HG02642 (cell line): Measurements from ENCODE around the gene ARL6.

Source experiments
- ATAC-seq: cut with Tn5 transposase; IDR thresholded peaks from one replicate; pipeline ENCODE4 v1.9.1; 2021; ENCODE audit warnings: mild to moderate bottlenecking; ENCODE audit not compliant: unreplicated experiment, poor library complexity

The ARL6 gene, protein sequence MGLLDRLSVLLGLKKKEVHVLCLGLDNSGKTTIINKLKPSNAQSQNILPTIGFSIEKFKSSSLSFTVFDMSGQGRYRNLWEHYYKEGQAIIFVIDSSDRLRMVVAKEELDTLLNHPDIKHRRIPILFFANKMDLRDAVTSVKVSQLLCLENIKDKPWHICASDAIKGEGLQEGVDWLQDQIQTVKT

DNA sequence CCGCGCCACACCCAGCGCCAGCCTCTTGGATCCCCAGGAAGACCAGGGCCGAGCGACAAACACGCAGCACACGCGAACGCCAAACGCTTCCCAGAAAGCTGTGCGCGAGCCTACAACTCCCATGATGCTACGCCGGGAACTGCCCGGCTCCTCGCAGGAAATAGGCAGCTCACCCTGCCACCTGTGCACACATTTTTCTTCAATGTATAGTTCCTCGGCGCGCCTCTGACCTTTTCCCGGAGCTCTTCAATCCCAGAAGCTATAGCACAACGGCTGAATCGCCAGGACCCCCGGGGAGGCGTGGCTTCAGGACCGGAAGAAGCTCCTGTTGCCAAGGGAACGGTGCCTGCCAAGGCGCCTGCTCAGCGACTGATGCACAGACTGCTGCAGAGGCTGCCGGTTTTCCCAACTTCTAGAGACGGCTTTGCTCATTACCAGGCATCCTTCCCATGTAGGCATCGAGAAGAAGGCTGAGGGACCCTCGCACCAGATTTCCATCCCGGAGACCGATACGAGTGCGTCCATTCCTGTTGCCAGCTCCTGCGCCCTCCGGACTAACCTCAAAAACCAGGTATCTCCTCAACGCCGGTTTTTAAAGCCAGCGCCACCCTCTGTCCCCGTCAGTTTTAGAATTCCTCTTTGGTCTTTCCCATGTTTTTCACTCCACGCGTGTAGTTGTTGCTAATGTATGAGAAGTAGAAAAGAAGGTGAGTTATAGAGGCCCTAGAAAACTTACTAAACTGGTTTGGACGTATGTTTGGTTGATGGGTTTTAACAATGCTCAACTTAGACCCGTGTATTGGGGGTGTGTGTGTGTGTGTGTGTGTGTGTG lies at the start of gene ARL6:
TSS of gene ARL6 (plus strand) at position 352 of the 832 bp plus-strand sequence. CDS start 3,350 bp downstream, outside the sequence.
- peak; percentile 98 for ATAC-seq

DNA sequence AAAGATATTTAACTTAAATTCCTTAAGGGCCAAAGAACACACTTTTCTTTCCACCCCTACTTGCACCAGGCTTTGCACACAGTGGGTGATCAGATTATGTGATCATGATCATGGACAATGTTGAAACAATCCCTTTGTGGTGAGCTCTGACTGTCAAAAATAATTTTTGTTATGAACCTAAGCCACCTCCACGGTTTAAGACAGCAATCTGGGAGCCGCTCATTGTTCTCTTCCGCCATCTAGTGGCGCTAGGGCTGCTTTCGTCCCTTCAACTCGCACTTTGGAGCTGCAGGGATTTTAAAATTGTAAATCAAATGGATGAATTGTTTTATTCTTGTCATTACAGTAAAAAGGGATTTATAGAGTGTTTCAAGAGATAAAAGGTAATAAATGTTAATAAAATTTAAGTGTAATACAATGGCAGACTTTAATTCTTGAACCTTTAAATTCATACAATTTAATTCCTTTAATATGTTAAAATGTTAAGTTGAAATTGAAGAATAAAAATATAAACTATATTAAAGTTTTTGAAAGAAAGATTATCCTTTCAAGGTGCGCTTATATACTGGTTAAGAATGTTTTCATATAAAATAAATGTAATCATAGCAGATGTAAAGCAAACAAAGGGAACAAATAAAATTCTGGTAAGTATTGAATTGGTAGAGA lies 45.3 kb upstream of the ARL6 start:
- peak; percentile 95 for ATAC-seq

DNA sequence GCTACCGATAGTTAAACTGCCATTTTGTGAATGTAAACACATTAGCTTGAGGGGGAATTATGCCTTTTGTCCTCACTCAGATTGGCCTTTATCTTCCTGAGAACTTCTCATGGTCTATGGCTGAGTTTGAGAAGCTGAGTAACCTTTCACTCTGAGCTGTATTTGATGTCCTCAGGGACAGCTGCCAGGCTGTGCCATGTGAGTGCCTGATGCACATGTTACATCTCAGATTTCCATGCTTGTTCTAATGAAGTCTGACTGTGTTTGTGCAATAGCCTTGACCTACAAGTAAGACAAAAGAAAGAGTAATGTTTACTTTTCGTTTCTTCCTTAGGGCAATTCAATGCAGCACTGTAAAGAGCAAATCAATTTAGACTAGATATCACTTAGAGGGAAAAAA lies 44.1 kb upstream of the ARL6 start:
- no peak for ATAC-seq

DNA sequence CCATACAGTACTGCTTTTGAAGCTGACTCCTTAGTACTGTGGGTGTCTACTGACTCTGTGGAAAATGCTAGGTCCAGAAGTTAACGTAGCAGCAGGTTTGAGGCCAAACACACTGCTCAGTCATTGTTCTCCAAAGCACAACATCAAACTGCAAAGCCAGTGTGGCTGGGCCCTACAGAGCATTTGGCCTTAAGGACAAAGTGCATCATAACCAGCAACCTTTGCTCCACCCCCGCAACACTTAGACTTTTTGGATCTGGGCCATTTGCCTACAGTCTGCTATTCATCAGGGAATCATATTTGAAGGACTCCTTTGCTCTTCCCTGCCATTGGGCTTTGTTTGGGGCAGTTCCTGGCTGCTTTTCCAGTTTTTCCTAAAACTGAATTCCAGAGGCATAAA lies 43.1 kb upstream of the ARL6 start:
- ATAC-seq: no peak

DNA sequence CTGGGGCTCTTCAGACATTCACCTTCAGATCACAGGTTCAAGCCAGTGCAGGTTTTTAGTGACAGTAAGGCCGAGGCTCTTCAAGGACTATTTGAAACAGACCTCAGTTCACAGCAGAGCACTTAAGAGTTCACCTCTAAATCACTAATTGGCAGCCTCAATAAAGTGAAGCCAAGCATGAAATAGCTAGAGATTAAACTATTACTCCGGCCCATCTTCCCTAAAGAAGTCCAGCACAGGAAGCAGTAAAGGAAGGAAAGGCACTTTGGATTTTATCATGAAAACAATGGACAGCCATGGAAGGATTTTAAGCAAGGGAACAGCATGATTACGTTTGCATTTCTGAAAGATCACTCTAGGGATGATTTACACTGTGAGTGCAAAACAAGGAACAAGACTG lies 27.6 kb upstream of the ARL6 start:
- no peak for ATAC-seq

DNA sequence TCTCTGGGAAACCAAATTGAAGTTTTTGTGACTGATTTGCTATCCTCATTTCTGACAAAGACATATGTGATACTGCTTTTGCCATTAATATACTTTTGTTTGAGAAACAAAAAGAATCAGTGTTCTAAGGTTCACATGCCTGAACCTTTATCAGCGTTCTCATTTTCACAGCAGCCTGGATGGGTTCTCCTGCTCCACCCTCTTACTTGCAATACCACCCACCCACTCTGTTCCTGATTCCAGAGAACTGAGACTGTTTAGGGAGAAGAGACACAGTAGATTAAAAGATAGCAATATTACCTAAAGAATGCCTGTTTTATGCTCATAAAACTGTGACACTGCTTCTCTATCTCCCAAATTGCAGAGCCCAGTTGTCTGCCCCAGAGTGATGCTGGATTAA lies 25.8 kb upstream of the ARL6 start:
- no peak for ATAC-seq

DNA sequence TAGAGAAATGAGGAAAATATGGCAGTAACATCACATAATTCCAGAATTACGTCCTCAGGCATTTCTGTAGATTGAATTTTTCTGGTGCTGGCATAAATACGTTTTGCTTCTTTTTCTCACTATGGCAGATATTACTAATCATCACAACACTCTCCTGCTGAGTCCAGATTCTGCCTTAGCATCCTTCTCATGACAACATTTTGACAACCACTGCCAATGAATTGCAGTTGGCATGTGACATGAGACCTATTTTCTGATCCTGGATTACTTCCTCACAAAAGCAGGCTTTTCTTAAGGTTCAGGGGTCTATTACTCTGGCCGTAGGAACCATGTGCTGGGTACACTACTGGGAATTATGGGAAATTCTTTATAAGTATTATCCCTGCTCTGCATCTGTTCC lies 22.5 kb upstream of the ARL6 start:
- ATAC-seq: no peak

DNA sequence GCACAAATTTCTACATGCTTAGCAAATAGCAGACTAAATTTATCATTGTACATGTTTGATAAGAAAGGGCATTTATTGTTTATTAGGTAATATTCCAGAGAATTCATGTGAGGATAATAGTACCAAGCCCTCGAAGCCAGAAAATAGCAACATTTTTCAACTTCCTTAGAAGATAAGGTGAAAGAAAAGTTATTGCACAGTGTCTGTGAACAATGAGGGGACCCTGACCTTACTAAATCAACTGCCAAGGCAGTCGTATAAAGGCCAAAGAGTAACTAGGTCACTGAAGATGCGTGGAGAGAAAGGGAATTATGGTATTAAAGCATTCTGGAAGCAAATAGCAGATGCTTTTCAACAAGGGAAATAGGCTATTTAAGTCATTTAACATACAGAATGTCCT lies 20.3 kb upstream of the ARL6 start:
- no peak for ATAC-seq

DNA sequence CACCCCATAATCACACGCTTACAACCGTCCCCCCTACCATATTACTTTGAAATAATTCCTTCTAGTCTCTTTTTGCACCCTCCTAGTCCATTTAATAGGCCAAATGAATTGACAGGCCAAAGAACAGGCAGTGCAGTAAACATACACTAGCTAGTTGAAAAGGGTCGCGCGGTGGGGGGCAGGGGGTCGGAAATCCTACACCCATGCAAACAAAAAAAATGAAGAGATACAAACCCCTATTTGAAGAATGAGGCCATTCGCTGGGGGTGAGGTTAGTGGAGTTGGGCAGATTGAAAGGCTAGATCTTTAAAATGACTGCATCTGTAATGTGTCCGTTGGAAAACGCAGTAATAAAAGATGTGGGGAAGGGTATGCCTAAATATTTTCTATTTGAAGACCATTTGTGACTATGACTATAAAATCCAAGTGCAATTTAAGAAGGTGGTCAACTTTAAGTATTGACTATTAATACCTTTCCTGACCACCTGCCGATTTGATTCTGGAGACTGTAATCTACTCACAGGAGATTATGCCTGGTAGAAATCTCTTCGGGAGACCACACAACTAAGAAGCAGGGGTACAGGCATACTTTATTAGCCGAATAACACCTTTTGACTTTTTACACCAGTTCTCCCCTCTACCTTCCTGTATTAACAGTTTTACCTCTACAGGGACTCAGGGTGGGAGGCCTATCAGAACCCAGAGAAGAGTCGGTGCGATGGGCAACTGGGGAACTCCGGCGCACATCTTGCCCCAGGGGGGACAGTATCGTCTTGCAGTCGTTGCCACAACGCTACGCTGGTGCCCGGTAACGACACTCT lies 762 bp upstream of the ARL6 start:
- no peak for ATAC-seq

DNA sequence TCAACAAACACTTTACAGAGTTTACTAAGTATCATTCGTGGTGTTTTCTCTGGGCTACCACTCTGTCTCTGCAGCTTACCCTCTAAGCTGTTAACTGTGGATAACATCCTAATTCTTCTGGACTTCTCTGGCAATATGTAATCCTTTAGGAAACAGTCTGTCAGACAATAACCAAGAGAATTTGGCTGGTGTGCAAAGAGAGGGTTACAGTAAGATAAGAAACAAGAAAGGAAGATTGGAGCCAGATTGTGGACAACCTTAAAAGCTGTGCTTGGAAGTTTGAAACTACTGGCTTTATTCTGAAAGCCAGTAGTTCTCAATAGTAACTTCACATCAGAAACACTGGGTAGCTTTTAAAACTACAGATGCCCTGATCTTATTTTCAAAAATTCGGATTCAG lies 778 bp downstream of the ARL6 start:
- no peak for ATAC-seq

DNA sequence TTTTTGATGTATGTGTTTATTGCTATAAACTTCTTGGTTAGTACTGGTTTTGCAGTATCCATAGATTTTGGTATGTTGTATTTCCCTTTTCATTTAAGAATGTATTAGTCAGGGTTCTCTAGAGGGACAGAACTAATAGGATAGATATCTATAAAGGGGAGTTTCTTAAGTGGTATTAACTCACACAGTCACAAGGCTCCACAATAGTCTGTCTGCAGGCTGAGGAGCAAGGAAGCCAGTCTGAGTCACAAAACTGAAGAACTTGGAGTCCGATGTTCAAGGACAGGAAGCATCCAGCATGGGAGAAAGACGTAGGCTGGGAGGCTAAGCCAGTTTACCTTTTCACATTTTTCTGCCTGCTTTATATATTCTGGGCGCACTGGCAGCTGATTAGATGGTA lies 8.4 kb downstream of the ARL6 start:
- no peak for ATAC-seq

DNA sequence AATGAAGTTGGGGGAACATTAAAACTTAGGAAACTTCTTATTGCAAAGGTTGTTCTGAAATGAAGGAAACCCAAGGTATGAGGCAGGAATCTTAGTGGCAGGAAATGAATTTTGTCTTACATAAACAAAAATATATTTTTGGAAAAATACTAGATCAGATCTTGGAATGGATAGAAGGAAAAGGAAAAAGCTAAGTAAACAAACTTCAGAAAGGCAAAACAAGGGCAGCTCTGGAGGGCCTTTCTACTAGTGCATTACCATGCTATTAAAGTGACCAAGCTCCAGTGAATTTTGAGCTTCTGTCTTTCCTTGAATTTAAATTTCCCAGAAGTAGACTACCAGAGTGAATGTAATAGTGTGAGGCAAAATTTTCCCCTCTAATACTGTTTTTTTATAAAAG lies 13.6 kb downstream of the ARL6 start:
- ATAC-seq: no peak

DNA sequence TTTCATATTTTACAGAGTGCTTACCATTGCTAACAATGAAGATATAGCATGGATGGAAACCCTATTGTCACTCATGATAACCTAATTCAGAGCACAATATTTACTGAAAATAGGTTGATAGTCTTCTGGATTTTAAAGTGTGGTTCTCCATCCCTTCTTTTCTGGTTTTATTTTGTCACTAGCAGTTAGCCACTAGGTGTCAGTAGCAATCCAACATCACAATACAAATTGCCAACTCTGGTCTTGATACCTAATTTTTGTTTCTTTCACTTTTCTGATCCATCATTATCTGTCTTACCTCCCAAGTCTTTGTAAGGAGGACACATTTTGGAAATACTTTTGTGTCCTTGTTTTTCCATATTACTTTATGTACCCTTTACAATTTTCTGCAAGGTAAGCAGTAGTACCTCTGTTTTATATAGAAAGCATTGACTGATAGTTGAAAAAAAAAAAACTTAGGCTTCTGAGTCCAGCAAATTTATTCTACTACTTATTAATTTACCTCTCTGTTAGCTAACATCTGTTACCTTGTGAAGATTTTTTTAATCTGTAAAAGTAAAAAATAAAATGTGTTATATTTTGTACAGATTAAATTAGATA lies 29.0 kb downstream of the ARL6 start:
- ATAC-seq: no peak

DNA sequence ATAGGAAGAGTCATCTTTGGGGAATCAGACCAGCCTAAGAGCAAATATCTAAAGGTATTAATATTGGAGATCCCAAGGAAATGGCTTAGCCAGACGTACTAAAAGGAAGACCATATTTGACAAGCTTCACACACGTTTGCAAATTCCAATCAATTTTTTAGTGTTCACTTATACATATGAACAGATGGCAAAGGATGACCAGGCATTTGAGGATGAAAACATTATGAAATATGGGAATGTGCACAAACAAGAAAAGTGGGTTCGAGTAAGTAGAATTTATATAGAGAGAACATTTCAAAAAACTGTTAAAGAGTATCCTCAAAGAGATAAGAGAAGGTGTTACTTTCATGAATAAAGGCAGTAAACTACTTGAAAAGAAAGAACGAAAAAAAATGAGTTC lies 31.4 kb downstream of the ARL6 start:
- no peak for ATAC-seq

DNA sequence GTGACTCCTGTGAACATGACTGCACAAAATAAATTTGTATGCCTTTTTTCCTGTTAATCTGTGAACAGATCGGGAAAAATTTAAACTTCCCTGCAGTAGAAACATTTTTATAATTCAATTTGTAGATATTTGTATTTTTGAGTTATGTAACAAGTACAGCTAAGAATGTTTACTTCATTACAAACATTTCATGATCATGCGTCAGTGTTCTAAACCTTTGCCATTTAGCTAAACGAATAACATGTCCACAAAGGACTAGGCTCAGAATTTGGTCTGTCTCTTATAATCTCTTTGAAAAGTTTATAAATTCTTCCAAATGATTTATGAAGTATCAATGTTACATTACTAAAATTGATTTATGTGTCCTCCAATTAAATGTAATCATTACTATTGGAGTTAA lies 39.9 kb downstream of the ARL6 start:
- no peak for ATAC-seq

DNA sequence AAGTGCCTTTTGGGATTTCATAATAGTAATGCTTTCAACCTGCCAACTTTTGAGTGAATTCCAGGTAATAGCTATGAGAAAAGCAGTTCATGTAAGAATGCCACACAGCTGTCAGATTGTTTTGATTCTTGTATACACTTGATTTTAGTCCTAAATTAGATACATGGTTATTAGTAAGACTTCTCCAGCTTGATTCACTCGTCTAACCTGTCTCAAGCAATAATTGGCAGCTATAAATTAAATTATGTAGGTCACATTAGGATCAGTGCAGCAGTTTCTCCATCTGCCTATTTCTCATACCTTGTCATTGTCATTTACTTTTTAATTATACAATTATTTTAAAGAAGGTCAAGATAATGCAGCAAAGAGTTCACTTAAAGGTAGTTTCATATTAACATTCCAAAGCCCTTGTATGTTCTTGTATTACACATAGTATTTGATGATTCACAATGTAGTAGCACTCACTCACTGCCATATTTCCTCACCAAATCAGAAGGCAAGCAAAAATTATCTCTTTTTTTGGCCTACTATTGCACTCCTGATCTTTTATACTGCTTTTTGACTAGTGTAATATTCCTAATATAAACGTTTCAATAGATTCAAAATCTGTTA lies 46.3 kb downstream of the ARL6 start:
- ATAC-seq: no peak

DNA sequence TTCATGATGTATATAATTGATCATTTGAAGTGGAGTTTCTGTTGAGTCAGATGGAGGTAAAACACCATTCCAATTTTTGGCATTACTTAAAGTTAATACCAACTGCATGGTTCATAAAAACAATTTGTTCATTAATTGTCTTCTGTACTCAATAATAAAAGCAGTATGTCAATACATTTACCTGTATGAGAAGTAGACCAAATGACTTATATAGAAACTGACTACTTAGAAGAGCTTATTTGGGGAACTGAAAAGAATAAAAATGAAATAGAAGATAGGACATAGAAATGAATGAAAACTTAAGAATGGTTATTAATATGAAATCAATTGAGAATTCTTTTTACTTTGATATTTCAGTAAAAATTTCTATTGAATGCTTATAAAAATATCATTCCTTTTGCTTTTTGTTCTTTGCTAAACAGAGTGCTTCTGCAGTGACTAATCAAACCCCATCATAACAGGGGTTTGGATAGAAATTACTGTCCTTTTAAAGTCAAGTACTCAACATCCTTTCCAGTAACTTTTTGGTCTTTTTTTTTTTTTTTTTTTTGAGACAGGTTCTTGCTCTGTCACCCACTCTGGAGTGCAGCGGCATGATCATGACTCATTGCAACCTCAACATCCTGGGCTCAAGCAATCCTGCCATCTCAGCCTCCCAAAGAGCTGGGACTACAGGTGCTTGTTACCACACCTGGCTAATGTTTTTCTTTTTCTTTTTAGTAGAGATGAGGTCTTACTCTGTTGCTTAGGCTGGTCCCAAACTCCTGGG lies 50.8 kb downstream of the ARL6 start:
- ATAC-seq: no peak

DNA sequence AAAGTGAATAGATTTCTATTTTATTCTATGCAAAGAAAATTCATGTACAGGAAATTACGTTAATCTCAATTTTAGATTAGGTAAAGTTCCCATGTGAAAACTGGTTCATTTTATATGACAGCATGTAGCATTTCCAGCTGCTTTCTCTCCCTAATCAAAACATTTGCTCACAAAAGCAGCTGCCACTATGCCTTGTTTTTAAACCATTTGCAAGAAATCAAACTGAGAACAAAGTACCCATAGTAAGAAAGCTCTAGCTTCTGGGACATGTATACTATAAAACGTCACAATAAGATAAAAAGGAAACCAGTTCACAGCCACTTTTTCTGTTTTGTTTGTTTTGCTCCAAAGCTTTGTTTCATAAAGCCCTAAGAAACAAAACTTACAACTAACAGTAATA lies 52.3 kb downstream of the ARL6 start:
- ATAC-seq: no peak

DNA sequence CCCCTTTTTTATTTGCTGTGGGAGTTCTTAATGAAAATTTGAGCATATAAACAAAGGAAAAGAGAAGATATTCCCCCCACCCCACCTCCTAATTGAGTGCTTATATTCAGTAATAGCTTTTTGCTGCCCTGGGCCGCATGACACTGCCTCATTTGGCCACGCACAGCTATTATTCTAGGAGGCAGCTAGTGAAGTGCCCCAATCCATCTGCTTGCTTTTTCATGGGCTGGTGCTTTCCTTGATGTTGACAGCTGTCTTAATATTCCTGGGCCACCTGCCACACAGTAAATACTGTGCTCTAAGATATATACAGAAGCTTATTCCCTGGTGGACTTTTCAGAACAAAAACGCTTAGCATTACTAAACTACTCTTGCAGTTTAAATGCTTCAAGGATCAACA lies 53.4 kb downstream of the ARL6 start:
- ATAC-seq: no peak
